Endothelial cell of umbilical vein (primary cell): Measurements from ENCODE around the gene RMND1. TPM values are rescaled to one million over a fixed set of nuclear protein-coding genes. Genes with fewer than 3 reads are reported as not detected.

Experiments used
- BruUV-seq: library from RNA; stranded (reverse); fragments of 400-500 nt; replicated peaks from 2 replicates; lab custom pipeline; 2021; lab: Mats Ljungman, UMichigan
- CTCF ChIA-PET: fragments of 300-600, 350-600 bp; sonication (Branson Sonifier 250); formaldehyde crosslinking; loops from one replicate; lab custom pipeline; 2021; ENCODE audit warnings: antibody characterized with exemption, inconsistent platforms; lab: Charles Lee
- POLR2A ChIA-PET: fragments of 300-600, 350-600 bp; sonication (Branson Sonifier 250); formaldehyde crosslinking; loops from one replicate; lab custom pipeline; 2021; ENCODE audit warnings: antibody characterized with exemption, inconsistent platforms; lab: Charles Lee
- DNase-seq: peaks from one replicate; pipeline ENCODE4 v3.0.0-alpha.2; 2011; ENCODE audit warnings: low read depth, low spot score
- FAIRE-seq: peaks from 2 replicates; lab custom pipeline; 2011; peaks lifted over from hg19 to GRCh38; lab: Jason Lieb, UNC
- H2AFZ ChIP-seq: 2 replicates; pipeline ENCODE4 v1.6.0; 2012; ENCODE audit warnings: low read depth, low read length, control low read depth, inconsistent platforms
- H3K27ac ChIP-seq: 2 replicates; pipeline ENCODE4 v1.5.1; 2011; ENCODE audit warnings: low read depth, mild to moderate bottlenecking, control low read depth, low read length, moderate library complexity; ENCODE audit not compliant: insufficient read depth
- H3K27me3 ChIP-seq, 2 experiments: 2 replicates each; pipeline versions ENCODE4 v1.6.0 to v1.6.1; 2011; ENCODE audit warnings: low read length in 2 of 2, mixed read lengths in 1 of 2; ENCODE audit not compliant: control insufficient read depth in 2 of 2, insufficient read depth in 2 of 2
- H3K36me3 ChIP-seq, 2 experiments: 2 replicates in 1 of 2; 3 replicates in 1 of 2; pipeline ENCODE4 v1.5.1; 2011; ENCODE audit warnings: low read length in 2 of 2, mild to moderate bottlenecking in 1 of 2, moderate library complexity in 1 of 2; ENCODE audit not compliant: control insufficient read depth in 2 of 2, insufficient read depth in 2 of 2; ENCODE audit errors: extremely low read depth in 1 of 2
- H3K4me1 ChIP-seq: 3 replicates; pipeline ENCODE4 v1.5.1; 2011; ENCODE audit warnings: mild to moderate bottlenecking, low read length; ENCODE audit not compliant: control insufficient read depth, insufficient read depth; ENCODE audit errors: extremely low read depth
- H3K4me2 ChIP-seq: 2 replicates; pipeline ENCODE4 v1.6.1; 2011; ENCODE audit warnings: low read length, control low read depth, mixed read lengths; ENCODE audit not compliant: insufficient read depth
- H3K4me3 ChIP-seq, 3 experiments: fragments of 200-600 bp in 1 of 3; sonication (generic), shearing (Covaris generic) in 1 of 3; replicated peaks in 1 of 3; 2 replicates each; pipeline ENCODE4 v1.5.1; 2011 to 2016; ENCODE audit warnings: control low read depth in 3 of 3, low read length in 3 of 3, mild to moderate bottlenecking in 2 of 3, inconsistent platforms in 1 of 3, low read depth in 1 of 3, moderate library complexity in 1 of 3; ENCODE audit not compliant: insufficient read depth in 1 of 3
- H3K79me2 ChIP-seq: 2 replicates; pipeline ENCODE4 v1.6.0; 2012; ENCODE audit warnings: low read length, inconsistent platforms; ENCODE audit not compliant: control insufficient read depth, insufficient read depth
- H3K9ac ChIP-seq: replicated peaks from 2 replicates; pipeline ENCODE3; 2011; ENCODE audit warnings: low read length, control low read depth; ENCODE audit not compliant: insufficient read depth; ENCODE audit errors: extremely low read depth
- H3K9me1 ChIP-seq: replicated peaks from 3 replicates; pipeline ENCODE4 v1.6.0; 2011; ENCODE audit warnings: mild to moderate bottlenecking, low read length; ENCODE audit not compliant: control insufficient read depth, insufficient read depth; ENCODE audit errors: extremely low read depth
- H3K9me3 ChIP-seq: replicated peaks from 2 replicates; pipeline ENCODE4 v1.5.1; 2012; ENCODE audit warnings: low read length, inconsistent platforms; ENCODE audit not compliant: control insufficient read depth, insufficient read depth
- H4K20me1 ChIP-seq: replicated peaks from 2 replicates; pipeline ENCODE3; 2011; ENCODE audit warnings: mild to moderate bottlenecking, low read length; ENCODE audit not compliant: control insufficient read depth, insufficient read depth; ENCODE audit errors: extremely low read depth
- EZH2 ChIP-seq: IDR thresholded peaks from 2 replicates; pipeline ENCODE4 v1.6.1; 2012; ENCODE audit warnings: borderline replicate concordance, low read depth, mild to moderate bottlenecking, moderate library complexity, low read length, inconsistent platforms; ENCODE audit not compliant: severe bottlenecking
- FOS ChIP-seq: IDR thresholded peaks from 2 replicates; pipeline ENCODE4 v1.6.1; 2011; ENCODE audit warnings: mild to moderate bottlenecking, low read length, moderate library complexity, borderline replicate concordance; ENCODE audit not compliant: insufficient read depth
- GATA2 ChIP-seq: IDR thresholded peaks from 2 replicates; pipeline ENCODE4 v1.7.0; 2011; ENCODE audit warnings: low read depth, mild to moderate bottlenecking, moderate library complexity, mixed read lengths, low read length; ENCODE audit not compliant: insufficient read length, insufficient read depth
- JUN ChIP-seq: IDR thresholded peaks from 2 replicates; pipeline ENCODE4 v1.6.1; 2011; ENCODE audit warnings: borderline replicate concordance, low read depth; ENCODE audit not compliant: insufficient read length, insufficient read depth
- MYC ChIP-seq: IDR thresholded peaks from one replicate; pipeline ENCODE4 v1.6.1; 2011; ENCODE audit warnings: mild to moderate bottlenecking, low read depth, low read length
- POLR2A ChIP-seq: IDR thresholded peaks from 2 replicates; pipeline ENCODE4 v1.6.1; 2012; ENCODE audit warnings: low read depth, mild to moderate bottlenecking, control low read depth, low read length
- POLR2AphosphoS5 ChIP-seq: IDR thresholded peaks from 2 replicates; pipeline ENCODE4 v1.6.1; 2012; ENCODE audit warnings: low read depth, mild to moderate bottlenecking, control low read depth, low read length, moderate library complexity; ENCODE audit not compliant: insufficient read depth
- dilution Hi-C: fragments of 300-500 bp; cut with MboI; formaldehyde crosslinking; loops from one replicate; pipeline ENCODE4 v1.15.0; 2019; ENCODE audit warnings: low sequenced_read_pairs; ENCODE audit not compliant: extremely low pct_ligation_motif_present
- intact Hi-C: fragments of 100-400 bp; cut with micrococcal nuclease; formaldehyde crosslinking; loops from one replicate; pipeline ENCODE4 v1.10.0; 2022
- polyA plus RNA-seq, 4 experiments: library from polyadenylated mRNA; depleted of rRNA in 3 of 4; stranded (reverse) in 3 of 4; unstranded in 1 of 4; fragments of >200 nt; gene quantifications; 2 replicates each; pipeline versions ENCODE4 v1.2.1 to v1.2.3, GENCODE V29; 2011 to 2012; ENCODE audit warnings: missing spikeins in 1 of 4
- total RNA-seq: library from RNA; stranded (reverse); gene quantifications from 2 replicates; pipeline ENCODE4 v1.2.3, GENCODE V29; 2021
- TF ChIP-seq, protein P1 (sequence below): IDR thresholded peaks from 2 replicates; pipeline ENCODE4 v1.6.1; 2011; ENCODE audit not compliant: insufficient read depth, insufficient read length
- TF ChIP-seq, protein P2 (sequence below), 2 donors: IDR thresholded peaks; 1 replicate in 1 of 2; 2 replicates in 1 of 2; pipeline ENCODE4 v1.5.1; 2011; ENCODE audit warnings: low read length in 2 of 2, mild to moderate bottlenecking in 2 of 2, moderate library complexity in 2 of 2, control low read depth in 1 of 2, inconsistent platforms in 1 of 2, low read depth in 1 of 2; ENCODE audit not compliant: insufficient read depth in 1 of 2; ENCODE audit errors: extremely low read depth in 1 of 2

RMND1 gene
- total and polyA plus RNA-seq, 2 donors (not counting 3 experiments of a cell fraction or from before 2014, with no cell fraction given), result 6.3 to 21.4 TPM

DNA sequence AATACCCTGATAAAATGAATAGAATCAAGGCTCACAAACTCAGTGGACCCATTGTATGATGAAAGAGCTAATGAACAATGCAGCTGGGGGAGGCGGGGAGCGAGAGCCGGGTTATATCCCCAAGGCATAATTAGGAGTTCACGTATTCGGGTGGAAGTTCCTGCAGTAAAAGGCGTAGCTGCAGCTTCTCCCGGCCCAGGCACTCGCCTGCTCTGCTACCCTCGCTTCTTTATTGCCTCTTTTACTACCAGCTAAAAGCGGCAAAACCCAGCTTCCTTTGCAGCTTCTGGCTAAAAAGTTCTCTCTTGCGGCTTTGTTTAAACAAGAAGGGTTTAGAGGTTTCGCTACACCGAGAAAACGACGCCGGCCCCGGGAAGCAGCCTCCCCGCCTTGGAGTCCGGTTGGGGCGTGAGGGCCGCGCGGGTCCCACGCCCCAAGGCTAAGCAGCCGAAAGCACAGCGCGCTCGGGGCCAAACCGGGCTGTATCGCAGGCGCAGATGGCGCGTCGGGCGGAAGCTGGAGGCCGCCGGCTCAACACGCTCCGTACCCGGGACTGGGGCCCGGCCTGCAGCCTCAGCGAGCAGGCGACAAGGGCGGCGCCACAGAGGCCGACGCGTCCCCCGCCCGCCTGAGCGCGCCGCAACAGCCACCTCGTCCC, 62.2 kb downstream of the RMND1 start:
- H2AFZ ChIP-seq, result peak overlapping the region; percentile 8
- no peaks in the 10 kb centered on the region for H3K27me3 ChIP-seq
- TF ChIP-seq EZH2 (no peak), FOS (no peak), POLR2A (peak; percentile 16), MYC (no peak), GATA2 (no peak), POLR2AphosphoS5 (peak; percentile 77), JUN (no peak)
- TF ChIP-seq, protein P1, sequence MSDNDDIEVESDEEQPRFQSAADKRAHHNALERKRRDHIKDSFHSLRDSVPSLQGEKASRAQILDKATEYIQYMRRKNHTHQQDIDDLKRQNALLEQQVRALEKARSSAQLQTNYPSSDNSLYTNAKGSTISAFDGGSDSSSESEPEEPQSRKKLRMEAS, result no peak
- TF ChIP-seq, protein P2, sequence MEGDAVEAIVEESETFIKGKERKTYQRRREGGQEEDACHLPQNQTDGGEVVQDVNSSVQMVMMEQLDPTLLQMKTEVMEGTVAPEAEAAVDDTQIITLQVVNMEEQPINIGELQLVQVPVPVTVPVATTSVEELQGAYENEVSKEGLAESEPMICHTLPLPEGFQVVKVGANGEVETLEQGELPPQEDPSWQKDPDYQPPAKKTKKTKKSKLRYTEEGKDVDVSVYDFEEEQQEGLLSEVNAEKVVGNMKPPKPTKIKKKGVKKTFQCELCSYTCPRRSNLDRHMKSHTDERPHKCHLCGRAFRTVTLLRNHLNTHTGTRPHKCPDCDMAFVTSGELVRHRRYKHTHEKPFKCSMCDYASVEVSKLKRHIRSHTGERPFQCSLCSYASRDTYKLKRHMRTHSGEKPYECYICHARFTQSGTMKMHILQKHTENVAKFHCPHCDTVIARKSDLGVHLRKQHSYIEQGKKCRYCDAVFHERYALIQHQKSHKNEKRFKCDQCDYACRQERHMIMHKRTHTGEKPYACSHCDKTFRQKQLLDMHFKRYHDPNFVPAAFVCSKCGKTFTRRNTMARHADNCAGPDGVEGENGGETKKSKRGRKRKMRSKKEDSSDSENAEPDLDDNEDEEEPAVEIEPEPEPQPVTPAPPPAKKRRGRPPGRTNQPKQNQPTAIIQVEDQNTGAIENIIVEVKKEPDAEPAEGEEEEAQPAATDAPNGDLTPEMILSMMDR (IDR thresholded peaks at IDR 0.05; ENCODE audit: extremely low read depth in 1 of 2, insufficient read depth in 1 of 2, low read depth in 1 of 2, low read length in 2 of 2), result no peak
- peak overlapping the region; percentile 66 to 93 (median 86) for H3K4me3 ChIP-seq
- peak overlapping the region; percentile 95 for H3K4me2 ChIP-seq
- BruUV-seq, result TSS peak; percentile 53
- peak overlapping the region; percentile 95 for H3K9ac ChIP-seq
- no peaks in the 10 kb centered on the region for H3K9me1 ChIP-seq
- peaks cover 29% of the 10 kb centered on the region for H3K4me1 ChIP-seq
- peak; percentile 74 for DNase-seq
- ChIA-PET CTCF (interaction anchor here (0.7 to 1.8 kb wide), 9 partner anchors 11 to 572 kb away, joined by 3 to 7 read pairs (median 4); partner anchors contain the start of gene RMND1), POLR2A (interaction anchor here (0.6 to 2.0 kb wide), 10 partner anchors 11 to 736 kb away, joined by 3 to 14 read pairs (median 3); partner anchors contain the start of gene MTHFD1L)
- intact Hi-C loops (loop anchor here (1.0 to 5.0 kb wide), 6 partner anchors 15 to 532 kb away; partner anchors contain the start of gene RMND1), dilution Hi-C loops (no loop called here)
- H3K36me3 ChIP-seq, result no peaks in the 10 kb centered on the region
- no peaks in the 10 kb centered on the region for H3K9me3 ChIP-seq
- peak overlapping the region; percentile 93 for H3K27ac ChIP-seq
- FAIRE-seq, result no peak
- H4K20me1 ChIP-seq, result peaks cover 7% of the 10 kb centered on the region
- peaks cover 63% of the 10 kb centered on the region for H3K79me2 ChIP-seq
